IPS-NIHi7 (cell line): ENCODE data around the gene MED13L.
"Not testable (repeated sequence)": the region's sequence is repeated elsewhere in the genome, so short reads cannot be mapped to it uniquely, and the experiment has no call there.

Experiments used
- DNase-seq: peaks from one replicate; pipeline ENCODE4 v3.0.0; 2012; ENCODE audit warnings: mixed read lengths; ENCODE audit errors: extremely low spot score

Gene MED13L

DNA sequence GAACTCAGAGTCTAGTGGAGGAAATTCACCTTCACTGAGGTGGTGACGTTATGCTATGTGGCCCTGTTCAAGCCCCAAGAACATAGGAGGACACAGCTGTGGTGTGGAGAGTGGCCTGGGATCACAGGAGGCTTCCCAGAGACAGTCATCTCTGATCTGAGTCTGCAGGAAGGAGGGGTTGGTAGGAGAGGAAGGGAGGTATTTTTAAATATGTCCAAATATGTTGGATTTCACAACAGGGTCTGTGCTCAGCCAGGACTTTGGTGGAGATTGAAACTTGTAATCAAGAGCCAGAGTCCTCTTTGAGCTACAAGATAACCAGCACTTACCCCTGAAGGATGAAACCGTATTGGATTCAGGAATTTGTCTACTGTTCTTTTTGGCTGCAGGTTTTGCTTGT, 26.4 kb upstream of the MED13L start:
- DNase-seq = no peak

DNA sequence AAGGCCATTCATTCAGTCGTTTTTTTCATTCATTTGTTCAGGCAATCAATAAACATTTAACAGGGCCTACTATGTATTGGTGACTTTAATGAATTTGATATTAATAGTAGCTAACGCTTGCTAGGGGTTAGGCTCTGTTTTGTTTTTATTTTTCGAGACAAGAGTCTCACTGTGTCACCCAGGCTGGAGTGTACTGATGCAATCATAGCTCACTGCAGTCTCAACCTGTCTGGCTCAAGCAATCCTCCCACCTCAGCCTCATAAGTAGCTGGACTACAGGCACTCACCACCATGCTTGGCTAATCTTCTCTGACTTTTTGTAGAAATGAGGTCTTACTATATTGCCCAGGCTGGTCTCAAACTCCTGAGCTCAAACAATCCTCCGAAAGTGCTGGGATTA, 25.6 kb upstream of the MED13L start:
- no peak for DNase-seq

DNA sequence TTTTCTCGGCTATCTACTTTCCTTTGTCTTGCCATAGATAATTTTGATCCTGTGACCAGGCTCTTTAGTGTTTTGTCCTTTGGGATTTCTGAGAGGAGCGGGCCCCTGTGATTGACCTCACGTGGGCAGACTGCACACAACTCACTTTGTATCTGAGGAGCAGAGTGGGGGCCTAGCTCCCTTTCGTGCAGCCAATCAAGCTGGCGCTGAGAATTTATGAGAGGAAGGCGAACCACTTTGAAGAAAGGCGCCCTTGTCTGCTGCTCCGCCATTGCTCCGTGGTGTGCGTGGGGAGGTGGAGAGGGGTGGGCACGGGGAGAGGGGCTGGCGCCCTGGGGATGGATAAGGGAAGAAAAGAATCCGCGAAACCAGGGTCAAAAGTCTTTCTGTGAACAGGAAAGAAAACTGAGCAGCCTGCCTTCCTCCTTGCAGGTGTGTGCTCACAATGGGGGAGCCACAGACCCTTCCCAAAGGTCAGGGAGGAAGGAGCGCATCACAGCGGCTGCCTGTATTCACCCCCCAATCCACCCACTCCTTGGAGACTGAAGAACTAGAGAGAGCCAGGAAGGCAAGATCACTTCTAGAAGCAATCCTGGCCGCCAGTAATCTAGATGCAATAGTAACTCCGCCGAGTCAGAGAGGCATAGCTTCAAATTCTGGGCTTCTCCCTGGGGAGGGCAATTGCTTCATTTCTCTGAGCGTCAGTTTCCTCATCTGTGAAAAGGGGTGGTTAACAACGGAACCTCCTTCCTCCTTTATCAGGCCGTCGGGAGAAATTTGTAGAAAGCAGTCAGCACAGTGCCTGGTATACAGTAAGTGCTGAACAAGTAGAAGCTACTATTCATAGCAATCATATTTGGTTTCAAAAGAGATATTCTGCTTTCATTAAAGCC, 24.9 kb upstream of the MED13L start:
- DNase-seq = no peak

DNA sequence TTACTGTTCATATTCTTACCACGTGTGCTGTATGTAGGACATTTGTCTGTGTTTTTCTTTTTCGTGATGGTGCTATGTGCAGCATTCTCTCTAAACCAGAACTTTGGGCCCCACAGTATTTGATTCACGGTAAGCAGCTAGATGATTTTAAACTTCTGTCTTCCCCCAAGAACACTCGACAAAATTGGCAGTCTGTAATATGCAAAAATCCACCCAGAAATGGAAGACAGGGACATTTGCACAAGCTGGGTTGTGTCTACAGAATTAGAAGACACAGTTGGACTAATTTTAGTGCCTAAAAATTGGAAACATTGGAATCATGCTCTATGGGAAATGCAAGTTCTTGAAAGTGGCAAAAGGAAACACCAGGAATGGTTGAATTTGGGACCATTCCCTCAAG, 24.1 kb upstream of the MED13L start:
- DNase-seq = no peak

DNA sequence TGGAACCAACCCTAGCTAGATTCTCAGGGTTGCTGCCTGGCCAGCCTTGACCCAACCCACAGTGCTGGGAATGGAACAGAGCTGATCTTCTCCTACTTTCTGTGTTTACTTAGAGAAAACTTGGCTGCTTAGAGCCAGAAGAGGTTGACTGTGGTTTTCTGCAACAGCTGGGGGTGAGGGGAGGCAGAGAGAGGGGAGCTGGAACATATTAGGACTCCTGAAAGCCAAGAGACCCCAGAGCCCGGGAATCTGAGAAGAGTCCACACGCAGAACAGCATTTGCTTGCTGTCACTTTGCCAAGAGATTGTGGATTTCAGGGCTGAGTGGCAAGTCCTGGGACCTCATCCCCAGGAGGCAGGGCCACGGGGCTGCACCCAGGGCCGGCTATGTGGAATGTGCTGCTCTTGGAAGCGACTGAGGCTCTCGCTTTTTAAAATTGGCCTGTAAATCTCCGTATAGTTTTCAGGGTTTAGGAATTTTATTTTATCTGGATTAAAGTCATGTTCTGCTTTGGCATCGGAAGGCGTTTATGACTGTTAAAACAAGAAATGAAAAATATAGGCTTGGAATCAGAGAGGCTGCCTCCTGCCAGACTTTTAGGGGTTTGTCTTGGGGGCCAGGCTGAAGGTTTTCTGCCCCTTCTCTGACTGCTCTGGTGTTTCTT, 22.3 kb upstream of the MED13L start:
- no peak for DNase-seq

DNA sequence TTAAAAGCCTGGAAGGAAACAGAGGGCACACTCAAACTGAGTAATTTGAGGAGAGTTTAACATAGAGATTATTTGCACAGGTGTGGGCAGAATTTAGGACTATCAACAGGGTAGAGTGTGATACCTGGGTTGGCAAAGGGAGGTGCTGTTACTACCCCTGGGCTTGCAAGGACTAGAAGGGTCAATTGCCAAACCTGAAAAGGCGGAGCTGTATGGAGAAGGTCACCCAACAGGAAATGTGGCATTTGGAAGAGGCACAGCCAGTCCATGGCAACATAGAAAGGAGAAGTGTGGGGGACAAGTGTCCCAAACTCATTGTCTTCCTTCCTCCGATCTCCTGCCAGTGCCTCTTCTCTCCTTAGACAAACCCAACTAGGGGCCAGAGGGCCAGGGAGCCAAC, 21.6 kb upstream of the MED13L start:
- no peak for DNase-seq

DNA sequence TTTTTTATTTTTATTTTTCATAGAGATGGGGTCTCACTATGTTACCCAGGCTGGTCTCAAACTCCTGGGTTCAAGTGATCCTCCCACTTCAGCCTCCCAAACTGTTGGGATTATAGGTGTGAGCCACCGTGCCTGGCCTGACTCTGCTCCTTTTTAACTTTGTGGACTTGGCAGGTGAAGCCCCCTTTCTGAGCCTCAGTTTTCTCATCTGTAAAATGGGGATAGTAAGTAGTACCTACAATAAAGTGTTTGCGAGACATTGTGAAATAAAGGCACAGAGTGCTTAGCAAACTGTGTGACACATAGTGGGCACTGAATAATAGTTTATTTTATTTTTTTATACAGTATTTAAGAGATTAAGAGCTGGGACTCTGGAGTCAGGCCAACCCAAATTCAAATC, 21.1 kb upstream of the MED13L start:
- no peak for DNase-seq

DNA sequence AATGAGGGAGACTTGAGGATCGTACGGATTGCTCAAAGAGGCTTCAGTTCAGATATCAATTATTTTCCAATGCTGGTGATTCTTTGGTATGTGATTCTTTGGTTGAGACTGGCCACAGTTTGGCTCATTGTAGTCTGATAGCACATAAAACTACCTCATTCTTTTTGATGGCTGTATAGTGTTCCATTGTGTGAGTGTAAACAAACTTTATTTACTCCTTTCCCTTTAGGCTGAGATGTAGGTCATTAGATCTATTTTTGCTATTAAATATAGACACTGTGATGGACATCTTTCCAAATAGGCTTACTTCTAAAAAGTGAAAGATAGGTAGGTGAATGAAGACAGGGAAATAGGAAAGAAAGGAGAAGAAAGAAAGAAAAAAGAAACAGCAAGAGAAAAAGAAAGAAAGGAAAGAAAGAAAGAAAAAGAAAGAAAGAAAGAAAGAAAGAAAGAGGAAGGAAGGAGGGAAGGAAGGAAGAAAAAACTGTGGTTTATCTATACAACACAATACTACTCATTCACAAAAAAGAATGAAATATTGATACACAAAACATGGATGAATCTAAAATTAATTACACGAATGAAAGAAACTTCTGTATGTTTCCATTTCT, 19.8 kb upstream of the MED13L start:
- DNase-seq = no peak

DNA sequence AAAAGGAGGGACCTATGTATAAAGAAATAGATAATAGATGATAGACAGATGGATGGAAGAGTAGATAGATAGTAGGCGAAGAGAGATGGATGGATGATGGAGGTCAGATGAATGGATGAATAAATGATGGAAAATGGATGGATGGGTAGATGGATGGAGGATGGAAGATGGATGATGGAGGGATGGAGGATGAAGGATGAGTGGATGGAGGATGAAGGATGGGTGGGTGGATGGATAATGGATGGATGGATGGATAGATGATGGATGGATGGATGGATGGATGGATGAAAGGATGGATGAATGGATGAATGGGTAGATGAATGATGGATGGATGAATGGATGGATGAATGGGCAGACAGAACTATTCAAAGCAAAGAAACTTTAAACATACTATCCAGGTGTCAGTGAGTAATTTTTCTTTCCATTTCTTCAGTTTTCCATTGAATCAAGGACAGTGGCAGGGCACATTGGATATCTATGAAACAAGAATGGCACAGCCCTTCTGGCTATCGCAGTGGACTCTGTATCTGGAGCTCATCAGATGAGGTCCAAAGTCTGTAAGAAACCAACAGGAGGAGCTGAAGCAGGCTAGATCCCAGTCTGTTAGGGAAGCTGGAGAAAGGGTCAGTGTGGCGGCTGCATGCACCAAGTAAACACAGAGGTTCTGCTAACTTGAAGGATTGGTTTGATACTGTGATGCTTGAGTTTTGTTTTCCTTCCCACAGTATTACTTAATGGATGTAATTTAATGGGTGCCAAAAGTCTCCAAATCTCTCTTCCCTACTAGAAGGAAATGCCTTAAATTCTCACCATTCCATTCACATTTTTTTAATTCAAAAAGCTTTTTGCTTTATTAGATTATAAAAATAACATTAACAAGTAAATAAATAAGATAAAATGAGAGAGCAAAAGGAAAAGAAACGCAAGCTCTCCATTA, 18.1 kb upstream of the MED13L start:
- no peak for DNase-seq

DNA sequence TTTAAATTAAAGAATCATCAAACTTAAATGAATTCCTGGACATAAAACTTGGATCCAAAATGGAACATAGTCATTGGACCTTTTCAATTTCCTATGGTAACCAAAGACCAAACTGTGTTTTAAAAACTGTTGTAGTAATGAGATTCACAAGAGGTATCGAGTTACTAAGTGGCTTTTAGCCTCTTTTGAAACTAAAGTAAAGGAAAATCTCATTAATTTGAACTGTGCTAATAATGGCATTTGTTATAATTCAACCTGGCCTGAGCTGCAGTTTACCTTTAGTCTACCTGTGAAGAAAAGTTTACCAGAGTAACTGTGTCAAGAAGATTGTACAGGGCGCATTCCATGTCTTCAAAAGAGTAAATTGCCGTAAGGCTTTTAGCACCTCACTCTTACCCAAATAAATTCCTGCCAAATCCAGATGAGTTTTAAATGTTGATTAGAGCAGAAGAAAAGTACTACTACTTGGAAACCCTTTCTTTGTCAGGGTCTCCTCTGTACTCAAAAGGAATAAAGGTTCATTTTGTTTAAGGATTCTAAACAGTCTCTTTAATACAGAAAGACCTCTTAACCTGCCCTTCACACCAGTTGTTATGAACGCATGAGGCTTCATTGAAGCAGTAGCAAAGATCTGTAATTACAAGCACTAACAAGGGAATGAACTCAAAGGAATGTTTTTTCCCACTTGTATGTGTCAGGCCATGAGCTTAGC, 17.1 kb upstream of the MED13L start:
- DNase-seq = no peak

DNA sequence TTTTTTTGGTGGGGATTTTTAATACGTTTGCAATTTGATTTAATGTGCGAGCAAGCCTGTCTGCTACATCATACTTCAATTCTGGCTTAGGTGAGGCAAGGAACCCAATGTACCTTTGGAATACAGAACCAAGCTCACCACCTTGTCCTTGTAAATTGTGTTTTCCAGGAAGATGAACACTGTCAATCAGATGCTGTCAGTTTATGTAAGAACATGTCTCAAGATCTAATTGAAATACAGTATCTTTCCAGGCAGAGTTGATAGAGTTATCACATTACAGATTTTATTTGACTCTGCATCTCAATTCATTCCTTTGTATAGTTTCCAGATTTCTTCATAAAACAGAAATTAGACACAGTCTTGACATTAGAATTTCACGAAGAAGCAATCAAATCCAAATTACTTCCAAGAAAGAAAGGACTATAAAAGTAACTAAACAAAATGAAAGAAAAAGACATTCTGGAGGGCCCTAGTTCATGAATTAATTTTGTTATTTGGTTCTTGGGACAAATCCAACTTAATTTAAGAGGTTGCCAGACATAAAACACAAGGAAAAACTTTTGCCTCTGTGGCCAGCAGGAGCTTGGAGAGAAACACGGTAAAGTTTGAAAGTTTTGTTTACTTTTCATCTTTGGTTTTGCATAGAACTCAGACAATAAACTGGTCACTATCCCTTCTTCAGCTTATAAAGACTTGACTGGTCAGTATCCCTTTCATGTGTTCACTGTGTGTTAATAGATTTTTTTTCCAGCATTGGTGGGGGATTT, 16.4 kb upstream of the MED13L start:
- DNase-seq = no peak

DNA sequence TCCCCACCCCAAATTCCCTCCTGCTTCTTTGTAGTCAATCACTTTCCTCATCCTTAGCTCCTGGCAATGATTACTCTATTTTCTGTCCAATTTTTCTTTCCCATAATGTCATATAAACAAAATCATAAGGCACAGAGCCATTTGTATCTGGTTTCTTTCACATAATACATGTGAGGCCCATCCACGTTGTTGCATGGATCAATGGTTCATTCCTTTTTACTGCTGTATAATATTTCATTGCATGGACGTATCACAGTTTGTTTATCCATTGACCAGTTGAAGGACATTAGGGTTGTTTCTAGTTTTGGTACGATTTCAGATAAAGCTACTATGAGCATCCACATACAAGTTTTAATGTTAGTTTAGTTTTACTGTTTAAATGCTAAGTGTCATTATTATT, 13.7 kb upstream of the MED13L start:
- no peak for DNase-seq

DNA sequence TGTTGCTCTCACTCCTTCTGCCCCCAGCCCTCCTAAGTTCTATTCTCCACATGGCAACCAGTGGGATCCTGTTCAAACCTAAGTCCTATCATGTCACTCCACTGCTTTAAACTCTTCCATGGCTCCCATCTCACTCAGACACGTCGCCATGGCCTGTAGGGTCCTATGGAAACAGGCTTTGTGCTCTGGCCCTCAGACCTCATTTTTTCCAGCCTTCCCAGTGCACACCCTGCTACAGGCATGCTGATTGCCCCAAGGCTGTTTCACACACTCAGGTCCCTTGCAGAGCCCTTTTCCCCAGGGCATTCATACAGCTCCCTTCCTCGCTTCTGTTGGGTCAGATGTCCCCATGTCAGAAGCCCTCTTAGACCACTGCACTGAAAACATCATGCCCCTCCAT, 11.2 kb upstream of the MED13L start:
- no peak for DNase-seq

DNA sequence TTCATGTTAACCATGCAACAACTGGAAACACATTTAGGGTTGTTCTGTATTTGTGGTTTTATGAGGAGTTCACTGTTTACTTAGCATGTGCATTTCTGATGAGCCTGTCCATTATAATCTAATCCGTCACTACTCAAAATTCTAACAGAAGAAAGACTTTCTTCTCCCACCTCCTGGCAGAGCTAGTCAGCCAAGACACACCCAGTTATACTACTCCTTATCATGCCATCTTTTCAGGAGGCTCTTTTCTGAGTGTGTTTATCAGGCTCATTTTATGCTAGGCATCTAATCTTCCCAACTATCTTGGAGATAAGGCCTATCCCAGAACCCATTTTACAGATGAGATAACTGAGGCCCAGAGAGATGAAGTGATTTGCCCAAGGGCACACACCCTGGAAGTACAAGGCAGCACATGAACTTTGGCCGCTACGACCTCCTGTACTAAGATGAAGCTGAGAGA, 10.4 kb upstream of the MED13L start:
- no peak for DNase-seq

DNA sequence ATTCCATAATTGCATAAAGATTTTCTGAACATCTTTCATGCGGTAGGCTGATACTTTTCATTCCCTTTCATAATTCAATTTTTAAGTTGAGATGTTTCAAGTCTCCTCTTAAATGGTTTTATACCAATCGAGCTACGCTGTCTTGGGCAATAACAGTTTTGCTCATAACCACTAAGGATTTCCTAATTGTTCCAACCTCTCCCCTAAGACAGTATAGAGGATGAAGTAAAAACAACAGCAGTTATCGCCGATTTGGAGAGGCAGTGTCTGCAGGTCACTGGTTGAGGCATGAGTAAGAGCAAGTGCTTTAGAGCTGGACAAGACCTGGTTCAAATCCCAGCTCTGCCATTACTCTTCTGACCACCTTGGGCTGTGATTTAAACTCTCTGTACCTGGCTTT, 6.9 kb upstream of the MED13L start:
- no peak for DNase-seq

DNA sequence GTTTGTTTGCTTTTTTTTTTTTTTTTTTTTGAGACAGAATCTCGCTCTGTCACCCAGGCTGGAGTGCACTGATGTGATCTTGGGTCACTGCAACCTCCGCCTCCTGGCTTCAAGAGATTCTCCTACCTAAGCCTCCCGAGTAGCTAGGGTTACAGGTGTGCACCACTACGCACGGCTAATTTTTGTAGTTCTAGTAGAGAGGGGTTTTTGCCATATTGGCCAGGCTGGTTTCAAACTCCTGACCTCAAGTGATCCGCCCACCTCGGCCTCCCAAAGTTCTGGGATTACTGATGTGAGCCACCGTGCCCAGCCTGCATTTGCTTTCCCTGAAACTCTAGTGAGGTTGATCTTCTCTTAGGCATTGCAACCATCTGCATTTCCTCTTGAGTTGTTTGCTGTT, 6.4 kb upstream of the MED13L start:
- not testable (repeated sequence) for DNase-seq

DNA sequence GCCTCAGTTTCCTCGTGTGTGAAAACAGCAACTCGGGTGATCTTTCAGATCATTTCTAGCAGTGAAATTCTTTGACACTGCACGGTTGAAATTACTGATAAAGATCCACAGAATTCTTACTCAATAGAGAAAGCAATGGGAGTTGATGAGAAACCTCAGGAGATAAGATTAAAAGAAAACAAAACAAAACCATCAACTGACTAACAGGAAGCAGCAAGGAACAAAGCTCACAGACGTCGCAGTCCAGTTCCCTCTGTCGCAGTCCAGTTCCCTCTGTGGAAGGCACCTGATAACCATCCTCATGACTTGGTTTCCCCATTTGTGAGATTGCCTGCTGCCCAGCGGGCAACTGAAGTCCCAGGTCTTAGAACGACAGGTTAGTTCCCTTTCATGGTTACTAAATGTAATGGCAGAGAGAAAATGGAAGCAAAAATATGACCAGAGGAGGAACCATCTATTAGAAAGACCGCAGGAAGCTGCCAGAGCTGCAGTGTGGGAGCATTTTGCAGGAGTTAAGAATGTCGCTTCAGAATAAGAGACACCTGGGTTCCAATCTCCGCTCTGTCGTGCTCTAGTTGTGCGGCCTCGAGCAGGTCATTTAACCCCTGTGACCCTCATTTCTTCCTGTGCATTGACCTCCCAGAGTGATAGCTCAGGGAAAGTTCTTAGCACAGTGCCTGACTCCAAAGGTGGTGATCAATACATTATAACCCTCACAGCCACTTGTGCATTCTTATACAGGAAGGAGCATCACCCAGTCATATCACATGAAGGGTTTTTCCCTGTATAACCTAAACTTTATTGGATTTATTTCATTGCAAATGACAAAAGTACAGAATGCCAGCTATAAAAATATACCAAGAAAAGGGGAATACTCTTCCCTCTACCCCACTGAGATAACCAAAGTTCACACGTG, 5.1 kb upstream of the MED13L start:
- no peak for DNase-seq

DNA sequence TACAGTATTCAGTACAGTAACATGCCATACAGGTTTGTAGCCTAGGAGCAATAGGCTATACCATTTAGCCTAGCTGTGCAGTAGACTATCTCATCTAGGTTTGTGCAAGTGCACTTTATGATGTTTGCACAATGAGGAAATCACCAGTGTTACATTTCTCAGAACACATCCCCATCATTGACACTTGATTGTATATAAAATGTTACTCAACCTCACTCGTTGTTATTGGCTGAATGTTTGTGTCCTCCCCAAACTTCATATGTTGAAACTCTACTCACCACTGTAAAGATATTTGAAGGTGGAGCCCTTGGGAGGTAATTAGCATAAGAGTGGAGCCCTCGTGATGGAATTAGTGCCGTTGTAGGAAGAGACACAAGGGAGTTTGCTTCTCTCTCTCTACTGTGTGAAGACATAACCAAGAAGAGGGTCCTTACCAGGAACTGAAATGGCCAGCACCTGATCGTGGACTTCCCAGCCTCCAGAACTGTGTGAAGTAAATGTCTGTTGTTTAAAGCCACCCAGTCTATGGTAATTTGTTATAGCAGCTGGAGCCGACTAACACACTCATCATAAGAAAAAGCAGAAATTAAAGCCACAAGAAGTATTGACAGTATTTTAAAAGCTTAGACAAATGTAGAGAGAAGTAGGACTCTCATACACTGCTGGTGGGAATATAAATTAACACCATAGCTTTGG, 3.2 kb upstream of the MED13L start:
- DNase-seq = no peak

DNA sequence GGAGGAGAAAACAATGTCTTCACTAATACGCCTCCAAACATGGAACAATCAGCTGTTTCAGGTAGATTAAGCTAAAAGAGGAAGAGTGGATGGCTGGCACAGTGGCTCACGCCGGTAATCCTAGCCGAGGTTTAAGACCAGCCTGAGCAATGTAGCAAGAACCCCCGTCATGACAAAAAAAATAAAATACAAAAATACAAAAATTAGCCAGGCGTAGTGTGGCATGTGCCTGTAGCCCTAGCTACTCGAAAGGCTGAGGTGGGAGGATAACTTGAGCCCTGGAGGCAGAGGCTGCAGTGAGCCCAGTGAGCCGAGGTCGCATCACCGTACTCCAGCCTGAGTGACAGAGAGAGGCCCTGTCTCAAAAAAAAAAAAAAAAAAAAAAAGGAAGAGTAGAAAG, 1.2 kb upstream of the MED13L start:
- DNase-seq = no peak
